Mesenchymal stem cell (in vitro differentiated cells and primary cell): ENCODE results near the gene SSPN.

Source experiments
- DNase-seq: peaks from one replicate; pipeline ENCODE4 v3.0.0-alpha.2; 2013
- H2AFZ ChIP-seq: one replicate; pipeline ENCODE4 v1.6.1; 2013; ENCODE audit warnings: low read depth, mild to moderate bottlenecking, control low read depth, inconsistent platforms, low read length, moderate library complexity
- H2AK5ac ChIP-seq: 2 replicates; pipeline ENCODE4 v1.6.1; 2013; ENCODE audit warnings: low read length, moderate library complexity, mild to moderate bottlenecking, inconsistent platforms; ENCODE audit not compliant: severe bottlenecking
- H2BK120ac ChIP-seq: one replicate; pipeline ENCODE4 v1.6.1; 2013; ENCODE audit warnings: low read depth, mild to moderate bottlenecking, inconsistent platforms, low read length, moderate library complexity
- H2BK12ac ChIP-seq, 2 experiments: one replicate each; pipeline ENCODE4 v1.6.1; 2013; ENCODE audit warnings: inconsistent platforms in 2 of 2, low read length in 2 of 2, mild to moderate bottlenecking in 2 of 2, moderate library complexity in 2 of 2, control low read depth in 1 of 2
- H2BK15ac ChIP-seq: one replicate; pipeline ENCODE4 v1.6.1; 2013; ENCODE audit warnings: mild to moderate bottlenecking, low read depth, inconsistent platforms; ENCODE audit not compliant: poor library complexity, severe bottlenecking
- H2BK5ac ChIP-seq: 2 replicates; pipeline ENCODE4 v1.6.1; 2013; ENCODE audit warnings: low read depth, mild to moderate bottlenecking, low read length, control low read depth, inconsistent platforms; ENCODE audit not compliant: poor library complexity, severe bottlenecking
- H3K14ac ChIP-seq, 2 experiments: one replicate each; pipeline ENCODE4 v1.6.1; 2013; ENCODE audit warnings: inconsistent platforms in 2 of 2, low read length in 2 of 2, control low read depth in 1 of 2, mild to moderate bottlenecking in 1 of 2, moderate library complexity in 1 of 2
- H3K18ac ChIP-seq, 2 experiments: one replicate each; pipeline ENCODE4 v1.6.1; 2013; ENCODE audit warnings: inconsistent platforms in 2 of 2, low read length in 2 of 2, control low read depth in 1 of 2, low read depth in 1 of 2, mild to moderate bottlenecking in 1 of 2
- H3K23ac ChIP-seq, 2 experiments: one replicate each; pipeline ENCODE4 v1.6.1; 2013; ENCODE audit warnings: inconsistent platforms in 2 of 2, low read length in 2 of 2, mild to moderate bottlenecking in 2 of 2, moderate library complexity in 2 of 2, control low read depth in 1 of 2
- H3K27ac ChIP-seq: 2 replicates; pipeline ENCODE4 v1.5.1; 2013; ENCODE audit warnings: mild to moderate bottlenecking, moderate library complexity, low read length, control low read depth, inconsistent platforms; ENCODE audit not compliant: poor library complexity, severe bottlenecking
- H3K27me3 ChIP-seq, 2 experiments: 2 replicates each; pipeline versions ENCODE4 v1.6.1 to v1.7.0; 2013; ENCODE audit warnings: low read length in 2 of 2, mild to moderate bottlenecking in 2 of 2, moderate library complexity in 2 of 2, control low read depth in 1 of 2, inconsistent platforms in 1 of 2; ENCODE audit not compliant: control insufficient read depth in 1 of 2, insufficient read depth in 1 of 2
- H3K36me3 ChIP-seq, 2 experiments: 2 replicates each; pipeline versions ENCODE4 v1.6.1 to v1.7.0; 2013; ENCODE audit warnings: low read length in 2 of 2, control low read depth in 1 of 2, inconsistent platforms in 1 of 2, low read depth in 1 of 2, mild to moderate bottlenecking in 1 of 2; ENCODE audit not compliant: insufficient read depth in 2 of 2, control insufficient read depth in 1 of 2
- H3K4ac ChIP-seq, 2 experiments: one replicate each; pipeline ENCODE4 v1.6.1; 2013; ENCODE audit warnings: inconsistent platforms in 2 of 2, low read length in 2 of 2, mild to moderate bottlenecking in 2 of 2, moderate library complexity in 2 of 2, control low read depth in 1 of 2, low read depth in 1 of 2
- H3K4me1 ChIP-seq: 2 replicates; pipeline ENCODE4 v1.6.1; 2013; ENCODE audit warnings: low read depth, low read length, control low read depth; ENCODE audit not compliant: control insufficient read depth, insufficient read depth
- H3K4me2 ChIP-seq: 2 replicates; pipeline ENCODE4 v1.6.1; 2013; ENCODE audit warnings: low read length, mild to moderate bottlenecking, inconsistent platforms; ENCODE audit not compliant: poor library complexity, severe bottlenecking
- H3K4me3 ChIP-seq, 2 experiments: 2 replicates each; pipeline versions ENCODE4 v1.5.1 to v1.7.0; 2013; ENCODE audit warnings: low read length in 2 of 2, mild to moderate bottlenecking in 2 of 2, control low read depth in 1 of 2, low read depth in 1 of 2; ENCODE audit not compliant: insufficient read depth in 1 of 2
- H3K79me1 ChIP-seq: replicated peaks from 2 replicates; pipeline ENCODE4 v1.6.1; 2013; ENCODE audit warnings: mild to moderate bottlenecking, control low read depth, low read length, inconsistent platforms; ENCODE audit not compliant: poor library complexity, severe bottlenecking
- H3K9ac ChIP-seq: 2 replicates; pipeline ENCODE4 v1.7.0; 2013; ENCODE audit warnings: mild to moderate bottlenecking, low read length, moderate library complexity
- H3K9me3 ChIP-seq: 2 replicates; pipeline ENCODE4 v1.7.0; 2013; ENCODE audit warnings: mild to moderate bottlenecking, low read length; ENCODE audit not compliant: control insufficient read depth
- H4K8ac ChIP-seq: one replicate; pipeline ENCODE4 v1.6.1; 2013; ENCODE audit warnings: inconsistent platforms, mild to moderate bottlenecking, low read length, moderate library complexity
- H4K91ac ChIP-seq: one replicate; pipeline ENCODE4 v1.6.1; 2013; ENCODE audit warnings: mild to moderate bottlenecking, low read length, inconsistent platforms
- WGBS: methylation state at CpG from one replicate; pipeline ENCODE4 v1.1.7; 2013; ENCODE audit warnings: mixed read lengths; 5-methylcytosine and 5-hydroxymethylcytosine counted together

Gene SSPN

GRCh38 chr12:26279908-26280307 is 84.5 kb downstream of the SSPN start:
- no peak overlapping the region for H2BK5ac ChIP-seq
- H2BK15ac ChIP-seq = no peak overlapping the region
- no peak overlapping the region for H4K91ac ChIP-seq
- WGBS = 92% methylated on average over 4 of the region's 5 CpGs
- no peak overlapping the region for H3K14ac ChIP-seq
- no peaks in the 10 kb centered on the region for H3K36me3 ChIP-seq
- H3K9me3 ChIP-seq = no peaks in the 10 kb centered on the region
- no peak overlapping the region for H4K8ac ChIP-seq
- no peak overlapping the region for H3K27ac ChIP-seq
- H3K27me3 ChIP-seq = no peaks in the 10 kb centered on the region
- H3K4me2 ChIP-seq = no peak overlapping the region
- H3K18ac ChIP-seq = no peak overlapping the region
- H2BK12ac ChIP-seq = no peak overlapping the region
- H2BK120ac ChIP-seq = no peak overlapping the region
- no peak overlapping the region for H3K4me3 ChIP-seq
- no peak overlapping the region for H2AFZ ChIP-seq
- H3K4ac ChIP-seq = no peak overlapping the region
- no peak overlapping the region for H3K9ac ChIP-seq
- H2AK5ac ChIP-seq = peak overlapping the region; percentile 3
- no peak overlapping the region for H3K23ac ChIP-seq
- H3K79me1 ChIP-seq = no peaks in the 10 kb centered on the region
- peaks cover 25% of the 10 kb centered on the region for H3K4me1 ChIP-seq
- no peak for DNase-seq

- H3K9me3 ChIP-seq = no peaks in the 10 kb centered on the region
- H2BK15ac ChIP-seq = no peak overlapping the region
- H3K4me3 ChIP-seq = no peak overlapping the region
- no peak overlapping the region for H2AK5ac ChIP-seq
- H2BK5ac ChIP-seq = no peak overlapping the region
- H3K4ac ChIP-seq = no peak overlapping the region
- no peaks in the 10 kb centered on the region for H3K79me1 ChIP-seq
- H4K91ac ChIP-seq = no peak overlapping the region
- WGBS = 90% methylated on average over 3 of the region's 3 CpGs
- no peaks in the 10 kb centered on the region for H3K27me3 ChIP-seq
- H2BK12ac ChIP-seq = peak overlapping the region in 1 of 2 experiments; percentile 57
- H3K9ac ChIP-seq = no peak overlapping the region
- H3K14ac ChIP-seq = no peak overlapping the region
- no peak overlapping the region for H2AFZ ChIP-seq
- H2BK120ac ChIP-seq = no peak overlapping the region
- no peak overlapping the region for H3K4me2 ChIP-seq
- no peak overlapping the region for H4K8ac ChIP-seq
- DNase-seq = no peak
- no peak overlapping the region for H3K23ac ChIP-seq
- peaks cover 23% of the 10 kb centered on the region for H3K4me1 ChIP-seq
- no peak overlapping the region for H3K18ac ChIP-seq
- no peak overlapping the region for H3K27ac ChIP-seq
- H3K36me3 ChIP-seq = no peaks in the 10 kb centered on the region
These were observed 85.5 kb downstream of the SSPN start for GRCh38 chr12:26280869-26281268.

- WGBS = 81% methylated on average over 4 of the region's 4 CpGs
- H3K4ac ChIP-seq = no peak overlapping the region
- H2BK5ac ChIP-seq = no peak overlapping the region
- no peaks in the 10 kb centered on the region for H3K79me1 ChIP-seq
- H2BK15ac ChIP-seq = no peak overlapping the region
- no peak overlapping the region for H3K27ac ChIP-seq
- H2BK120ac ChIP-seq = no peak overlapping the region
- no peak overlapping the region for H2BK12ac ChIP-seq
- no peak for DNase-seq
- H3K4me2 ChIP-seq = no peak overlapping the region
- H3K36me3 ChIP-seq = no peaks in the 10 kb centered on the region
- H3K14ac ChIP-seq = no peak overlapping the region
- no peak overlapping the region for H2AFZ ChIP-seq
- no peak overlapping the region for H3K4me3 ChIP-seq
- peaks cover 22% of the 10 kb centered on the region for H3K4me1 ChIP-seq
- peak overlapping the region; percentile 34 for H2AK5ac ChIP-seq
- no peak overlapping the region for H3K18ac ChIP-seq
- no peaks in the 10 kb centered on the region for H3K9me3 ChIP-seq
- no peak overlapping the region for H4K8ac ChIP-seq
- H3K23ac ChIP-seq = no peak overlapping the region
- H3K27me3 ChIP-seq = no peaks in the 10 kb centered on the region
- no peak overlapping the region for H3K9ac ChIP-seq
- no peak overlapping the region for H4K91ac ChIP-seq
These were observed 85.9 kb downstream of the SSPN start for GRCh38 chr12:26281320-26281719.

- Histone ChIP-seq H2BK12ac (no peak overlapping the region), H3K23ac (no peak overlapping the region), H3K27ac (no peak overlapping the region), H3K4me1 (peaks cover 18% of the 10 kb centered on the region), H4K8ac (no peak overlapping the region), H3K4ac (no peak overlapping the region), H3K4me2 (no peak overlapping the region), H2AK5ac (no peak overlapping the region), H3K4me3 (no peak overlapping the region), H2BK120ac (no peak overlapping the region), H3K79me1 (no peaks in the 10 kb centered on the region), H2BK15ac (peak overlapping the region; percentile 45), H4K91ac (no peak overlapping the region), H3K9me3 (no peaks in the 10 kb centered on the region), H3K18ac (no peak overlapping the region), H3K36me3 (no peaks in the 10 kb centered on the region), H3K14ac (no peak overlapping the region), H2BK5ac (no peak overlapping the region), H3K9ac (no peak overlapping the region), H2AFZ (no peak overlapping the region), H3K27me3 (no peaks in the 10 kb centered on the region)
- WGBS = 91% methylated on average over 4 of the region's 4 CpGs
- DNase-seq = no peak
These were observed 87.1 kb downstream of the SSPN start for GRCh38 chr12:26282339-26282940.
